Measurements from ENCODE around the gene C6orf89.

- no peak for TF ChIP-seq EZH2 (IDR thresholded peaks at IDR 0.05; ENCODE audit: low read length)
- TF ChIP-seq CTCF (optimal IDR thresholded peaks at IDR 0.05 in 1 of 3, IDR thresholded peaks at IDR 0.05 in 1 of 3, conservative IDR thresholded peaks at IDR 0.05 in 1 of 3; ENCODE audit: extremely low read depth in 1 of 3, insufficient read depth in 2 of 3, low read length in 3 of 3): no peak
Measured at GRCh38 chr6:36929607-36930006, 43.9 kb downstream of the C6orf89 start.

Measured in keratinocyte (primary cell).